ENCODE measurements around the gene SORCS2.

DNA sequence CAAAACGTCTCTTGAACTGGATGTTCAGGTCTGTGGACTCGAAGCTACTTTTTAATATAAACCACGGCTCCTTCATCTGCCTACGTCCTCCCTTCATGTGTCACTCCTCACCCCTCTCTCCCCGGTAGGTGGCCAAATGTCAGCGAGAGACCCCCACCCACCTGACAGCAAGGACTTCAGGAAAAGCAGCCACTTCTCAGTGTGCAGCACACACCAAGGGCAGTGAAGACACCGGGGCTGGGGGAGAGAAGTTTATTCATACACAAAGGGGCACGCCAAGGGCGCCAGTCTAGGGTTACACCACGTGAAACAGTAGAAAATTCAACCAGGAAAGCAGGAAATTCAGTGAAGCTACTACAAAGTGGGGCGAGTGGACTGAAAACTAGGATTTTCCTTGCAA, 566.1 kb downstream of the SORCS2 start:
- TF ChIP-seq GATA2 (IDR thresholded peaks at IDR 0.05; ENCODE audit: low read depth, low read length) (no peak), GATA3 (IDR thresholded peaks at IDR 0.05; ENCODE audit: low read depth, low read length) (no peak)

Data from SH-SY5Y (cell line).